OCI-LY1 (cell line): Measurements from ENCODE around the gene MPPED1.

ENCODE experiments used
- H2AFZ ChIP-seq: fragments of 200-600 bp; sonication (generic), shearing (Covaris generic); 2 replicates; pipeline ENCODE4 v1.6.0; 2014; ENCODE audit warnings: antibody characterized with exemption, mild to moderate bottlenecking, low read length
- H3F3A ChIP-seq: fragments of 200-600 bp; sonication (generic), shearing (Covaris generic); 2 replicates; pipeline ENCODE4 v1.6.0; 2014; ENCODE audit warnings: mild to moderate bottlenecking, antibody characterized with exemption, low read length, moderate library complexity; ENCODE audit not compliant: insufficient read depth
- H3K27ac ChIP-seq: fragments of 200-600 bp; sonication (generic); 2 replicates; pipeline ENCODE4 v1.5.1; 2014; ENCODE audit warnings: low read length, mixed run types, mild to moderate bottlenecking, low read depth; ENCODE audit not compliant: poor library complexity, severe bottlenecking
- H3K27me3 ChIP-seq: fragments of 200-600 bp; sonication (generic); 2 replicates; pipeline ENCODE4 v1.6.0; 2014; ENCODE audit warnings: antibody characterized with exemption, mild to moderate bottlenecking, low read length, moderate library complexity; ENCODE audit not compliant: insufficient read depth
- H3K36me3 ChIP-seq: fragments of 200-600 bp; sonication (generic); 2 replicates; pipeline ENCODE4 v1.6.1; 2014; ENCODE audit warnings: mild to moderate bottlenecking, antibody characterized with exemption, low read length, moderate library complexity, mixed read lengths; ENCODE audit not compliant: insufficient read depth
- H3K4me1 ChIP-seq: fragments of 200-600 bp; sonication (generic); 2 replicates; pipeline ENCODE4 v1.5.1; 2014; ENCODE audit warnings: mild to moderate bottlenecking, low read length, moderate library complexity; ENCODE audit not compliant: insufficient read depth, severe bottlenecking
- H3K4me2 ChIP-seq: fragments of 200-600 bp; sonication (generic), shearing (Covaris generic); 2 replicates; pipeline ENCODE4 v1.6.1; 2014; ENCODE audit warnings: low read length
- H3K4me3 ChIP-seq: fragments of 200-600 bp; sonication (generic); 2 replicates; pipeline ENCODE4 v1.5.1; 2014; ENCODE audit warnings: low read length, low read depth, mild to moderate bottlenecking, mixed read lengths; ENCODE audit not compliant: poor library complexity, severe bottlenecking
- H3K79me2 ChIP-seq: fragments of 200-600 bp; shearing (Covaris generic); 2 replicates; pipeline ENCODE4 v1.6.1; 2016; ENCODE audit warnings: mixed run types, low read length, mixed read lengths; ENCODE audit not compliant: insufficient read depth
- H3K9ac ChIP-seq: fragments of 200-600 bp; sonication (generic), shearing (Covaris generic); 2 replicates; pipeline ENCODE4 v1.6.1; 2014; ENCODE audit warnings: mild to moderate bottlenecking, low read length, mixed read lengths
- H3K9me2 ChIP-seq: fragments of 200-600 bp; sonication (generic), shearing (Covaris generic); 2 replicates; pipeline ENCODE4 v1.6.1; 2014; ENCODE audit warnings: low read depth, mild to moderate bottlenecking, low read length, mixed read lengths
- H3K9me3 ChIP-seq: fragments of 200-600 bp; shearing (Covaris generic); 2 replicates; pipeline ENCODE4 v1.6.1; 2014; ENCODE audit warnings: low read length, mixed read lengths
- H4K20me1 ChIP-seq: fragments of 200-600 bp; sonication (generic), shearing (Covaris generic); 2 replicates; pipeline ENCODE4 v1.6.0; 2016; ENCODE audit warnings: mild to moderate bottlenecking, low read length; ENCODE audit not compliant: insufficient read depth
- EZH2 ChIP-seq: fragments of 200-600 bp; sonication (generic), shearing (Covaris generic); IDR thresholded peaks from 2 replicates; pipeline ENCODE4 v1.8.0; 2017; ENCODE audit warnings: borderline replicate concordance, mixed run types, mild to moderate bottlenecking, antibody characterized with exemption, low read length, moderate library complexity, mixed read lengths
- TF ChIP-seq, protein P1 (sequence below): fragments of 200-600 bp; sonication (generic), shearing (Covaris generic); IDR thresholded peaks from 2 replicates; pipeline ENCODE4 v1.5.1; 2017; ENCODE audit warnings: mild to moderate bottlenecking, antibody characterized with exemption, low read length, moderate library complexity, mixed read lengths

The MPPED1 gene

DNA sequence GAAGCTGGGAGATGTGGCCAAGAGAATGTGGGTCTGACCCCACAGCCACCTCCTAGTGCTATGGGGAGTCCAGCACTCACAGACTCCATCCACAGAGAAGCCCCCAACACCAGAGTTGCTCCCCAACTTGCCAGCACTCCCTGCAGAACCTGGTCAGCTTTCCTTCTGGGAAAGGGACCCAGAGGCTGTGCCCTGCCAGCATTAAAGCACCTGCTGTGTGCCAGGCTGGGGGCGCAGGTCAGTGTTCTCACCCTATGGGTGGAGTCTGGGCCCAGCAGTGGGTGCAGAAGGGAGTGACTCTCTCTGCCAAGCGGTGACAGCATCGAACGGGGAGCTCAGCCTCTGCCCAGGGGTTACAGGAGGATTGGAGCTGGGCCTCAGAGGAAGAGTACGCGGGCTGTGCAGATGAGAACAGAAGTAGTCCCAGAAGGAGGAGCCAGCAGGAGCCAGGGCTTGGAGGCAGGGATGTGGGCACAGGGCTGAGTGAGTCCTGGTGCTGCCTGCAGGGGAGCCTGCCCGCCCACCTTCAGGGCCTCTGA, 114.4 kb downstream of the MPPED1 start:
- Histone ChIP-seq H3K4me2 (no peak overlapping the region), H3F3A (no peaks in the 10 kb centered on the region), H4K20me1 (no peaks in the 10 kb centered on the region), H3K9me3 (no peaks in the 10 kb centered on the region), H3K79me2 (no peaks in the 10 kb centered on the region), H3K36me3 (no peaks in the 10 kb centered on the region), H3K4me3 (no peak overlapping the region), H3K27ac (no peak overlapping the region), H3K27me3 (no peaks in the 10 kb centered on the region), H2AFZ (no peak overlapping the region), H3K9me2 (no peaks in the 10 kb centered on the region), H3K9ac (no peak overlapping the region), H3K4me1 (no peaks in the 10 kb centered on the region)
- TF ChIP-seq EZH2: no peak
- TF ChIP-seq, protein P1, sequence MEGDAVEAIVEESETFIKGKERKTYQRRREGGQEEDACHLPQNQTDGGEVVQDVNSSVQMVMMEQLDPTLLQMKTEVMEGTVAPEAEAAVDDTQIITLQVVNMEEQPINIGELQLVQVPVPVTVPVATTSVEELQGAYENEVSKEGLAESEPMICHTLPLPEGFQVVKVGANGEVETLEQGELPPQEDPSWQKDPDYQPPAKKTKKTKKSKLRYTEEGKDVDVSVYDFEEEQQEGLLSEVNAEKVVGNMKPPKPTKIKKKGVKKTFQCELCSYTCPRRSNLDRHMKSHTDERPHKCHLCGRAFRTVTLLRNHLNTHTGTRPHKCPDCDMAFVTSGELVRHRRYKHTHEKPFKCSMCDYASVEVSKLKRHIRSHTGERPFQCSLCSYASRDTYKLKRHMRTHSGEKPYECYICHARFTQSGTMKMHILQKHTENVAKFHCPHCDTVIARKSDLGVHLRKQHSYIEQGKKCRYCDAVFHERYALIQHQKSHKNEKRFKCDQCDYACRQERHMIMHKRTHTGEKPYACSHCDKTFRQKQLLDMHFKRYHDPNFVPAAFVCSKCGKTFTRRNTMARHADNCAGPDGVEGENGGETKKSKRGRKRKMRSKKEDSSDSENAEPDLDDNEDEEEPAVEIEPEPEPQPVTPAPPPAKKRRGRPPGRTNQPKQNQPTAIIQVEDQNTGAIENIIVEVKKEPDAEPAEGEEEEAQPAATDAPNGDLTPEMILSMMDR: no peak

DNA sequence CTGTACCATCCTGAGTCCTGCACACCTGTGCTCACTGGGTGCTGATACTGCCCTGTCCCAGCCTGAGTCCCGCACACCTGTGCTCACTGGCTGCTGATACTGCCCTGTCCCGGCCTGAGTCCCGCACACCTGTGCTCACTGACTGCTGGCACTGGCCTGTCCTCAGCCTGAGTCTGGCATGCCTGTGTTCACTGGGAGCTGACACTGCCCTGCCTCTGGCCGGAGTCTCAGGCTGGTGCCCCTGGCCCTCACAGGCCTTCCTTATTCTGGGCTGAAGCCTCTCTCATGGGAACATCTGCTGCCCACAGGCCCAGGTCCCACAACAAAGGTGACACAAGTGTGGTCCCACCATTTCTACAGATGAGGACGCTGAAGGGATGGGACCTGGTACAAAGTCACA, 115.1 kb downstream of the MPPED1 start:
- Histone ChIP-seq H3K4me1 (no peaks in the 10 kb centered on the region), H3K9ac (no peak overlapping the region), H3K4me3 (no peak overlapping the region), H3K79me2 (no peaks in the 10 kb centered on the region), H4K20me1 (no peaks in the 10 kb centered on the region), H2AFZ (no peak overlapping the region), H3F3A (no peaks in the 10 kb centered on the region), H3K9me3 (no peaks in the 10 kb centered on the region), H3K9me2 (no peaks in the 10 kb centered on the region), H3K27me3 (no peaks in the 10 kb centered on the region), H3K4me2 (no peak overlapping the region), H3K27ac (no peak overlapping the region), H3K36me3 (no peaks in the 10 kb centered on the region)
- no peak for TF ChIP-seq EZH2

DNA sequence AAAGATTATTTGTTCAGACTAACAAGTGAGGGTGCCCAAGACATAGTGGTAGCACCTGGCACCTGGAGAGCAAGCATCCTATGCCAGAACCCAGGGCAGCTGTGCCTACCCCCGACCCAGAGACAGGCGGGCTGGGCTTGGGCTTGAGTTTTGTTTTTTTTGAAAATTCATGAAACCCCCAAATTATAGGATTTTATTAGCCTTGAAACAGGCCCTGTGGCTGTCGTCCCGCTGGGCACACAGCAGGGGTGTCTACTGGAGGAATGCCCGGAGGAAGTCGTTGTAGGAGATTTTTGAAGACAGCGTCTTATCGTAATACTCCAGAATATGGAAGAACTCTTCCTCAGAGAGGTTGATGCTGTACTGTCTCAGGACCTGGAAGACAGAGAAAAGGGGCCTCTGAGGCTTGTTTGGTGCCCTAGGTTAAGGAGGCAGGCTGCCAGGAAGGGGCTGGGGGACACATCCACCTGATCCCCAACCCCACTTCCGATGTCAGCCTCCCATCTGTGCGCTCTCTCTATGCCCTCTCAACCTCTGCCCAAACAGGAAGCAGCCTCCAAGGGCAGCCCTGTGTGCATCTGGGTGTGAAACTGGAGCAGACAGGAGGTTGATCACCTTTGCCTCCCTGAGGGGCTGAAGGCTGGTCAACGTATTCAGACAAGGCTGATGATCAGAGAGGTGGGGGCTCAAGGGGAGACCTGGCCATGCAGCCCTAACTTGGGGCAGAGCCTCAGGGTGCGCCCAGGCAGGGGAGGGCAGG, 117.0 kb downstream of the MPPED1 start:
- Histone ChIP-seq H4K20me1 (no peaks in the 10 kb centered on the region), H2AFZ (no peak overlapping the region), H3K9ac (no peak overlapping the region), H3K79me2 (no peaks in the 10 kb centered on the region), H3K36me3 (no peaks in the 10 kb centered on the region), H3K4me3 (no peak overlapping the region), H3K27ac (no peak overlapping the region), H3K4me1 (no peaks in the 10 kb centered on the region), H3K4me2 (no peak overlapping the region), H3F3A (no peaks in the 10 kb centered on the region), H3K9me3 (no peaks in the 10 kb centered on the region), H3K9me2 (no peaks in the 10 kb centered on the region), H3K27me3 (no peaks in the 10 kb centered on the region)
- no peak for TF ChIP-seq EZH2

DNA sequence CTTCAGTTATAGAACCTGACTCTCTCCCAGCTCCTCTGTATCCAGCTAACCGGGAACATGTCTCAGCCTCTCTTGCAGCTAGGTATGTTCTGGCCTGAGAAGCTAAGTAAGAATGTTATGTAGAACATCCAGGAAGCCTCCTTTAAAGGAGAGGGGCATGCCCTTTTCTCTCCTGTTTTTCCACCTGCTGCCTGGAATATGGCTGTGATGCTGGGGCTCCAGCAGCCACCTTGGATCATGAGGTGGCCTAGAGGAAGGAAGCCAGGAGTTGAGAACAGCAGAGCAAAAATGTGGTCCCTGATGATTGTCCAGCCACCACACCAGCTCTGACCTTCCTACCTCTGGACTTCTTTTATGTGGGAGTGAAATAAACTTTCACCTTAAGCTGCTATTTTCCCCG, 117.6 kb downstream of the MPPED1 start:
- H4K20me1 ChIP-seq: no peaks in the 10 kb centered on the region
- no peaks in the 10 kb centered on the region for H3K27me3 ChIP-seq
- no peaks in the 10 kb centered on the region for H3K9me2 ChIP-seq
- H3K9me3 ChIP-seq: no peaks in the 10 kb centered on the region
- H3K4me3 ChIP-seq: no peak overlapping the region
- H3K9ac ChIP-seq: no peak overlapping the region
- no peak overlapping the region for H3K27ac ChIP-seq
- H3K79me2 ChIP-seq: no peaks in the 10 kb centered on the region
- H2AFZ ChIP-seq: no peak overlapping the region
- no peaks in the 10 kb centered on the region for H3F3A ChIP-seq
- H3K4me2 ChIP-seq: no peak overlapping the region
- TF ChIP-seq, protein P1: no peak
- no peak for TF ChIP-seq EZH2
- no peaks in the 10 kb centered on the region for H3K36me3 ChIP-seq
- H3K4me1 ChIP-seq: no peaks in the 10 kb centered on the region
